ENCODE results near the gene TMEM178A. TPM values are rescaled to one million over a fixed set of nuclear protein-coding genes. Genes with fewer than 3 reads are reported as not detected.

TMEM178A gene
- total RNA-seq, 1 donor: 0.72 TPM

GRCh38 chr2:39621596-39621995 lies 44.1 kb upstream of the TMEM178A start:
- Histone ChIP-seq H3K9me3 (ENCODE audit: low read depth, low read length) (no peaks in the 10 kb centered on the region), H3K27me3 (ENCODE audit: insufficient read depth, low read length) (peaks cover 3% of the 10 kb centered on the region), H3K36me3 (ENCODE audit: insufficient read depth, low read length) (no peaks in the 10 kb centered on the region), H2AFZ (ENCODE audit: low read length) (no peak overlapping the region), H3K27ac (ENCODE audit: low read depth, low read length) (no peak overlapping the region), H3K79me2 (ENCODE audit: insufficient read depth, low read length) (no peaks in the 10 kb centered on the region), H3K4me2 (ENCODE audit: insufficient read depth, low read length) (no peak overlapping the region), H3K4me3 (ENCODE audit: insufficient read depth, low read length) (no peak overlapping the region), H4K20me1 (ENCODE audit: insufficient read depth, low read length) (no peaks in the 10 kb centered on the region), H3K4me1 (ENCODE audit: insufficient read depth, low read length) (peaks cover 7% of the 10 kb centered on the region)
- TF ChIP-seq, protein P1, sequence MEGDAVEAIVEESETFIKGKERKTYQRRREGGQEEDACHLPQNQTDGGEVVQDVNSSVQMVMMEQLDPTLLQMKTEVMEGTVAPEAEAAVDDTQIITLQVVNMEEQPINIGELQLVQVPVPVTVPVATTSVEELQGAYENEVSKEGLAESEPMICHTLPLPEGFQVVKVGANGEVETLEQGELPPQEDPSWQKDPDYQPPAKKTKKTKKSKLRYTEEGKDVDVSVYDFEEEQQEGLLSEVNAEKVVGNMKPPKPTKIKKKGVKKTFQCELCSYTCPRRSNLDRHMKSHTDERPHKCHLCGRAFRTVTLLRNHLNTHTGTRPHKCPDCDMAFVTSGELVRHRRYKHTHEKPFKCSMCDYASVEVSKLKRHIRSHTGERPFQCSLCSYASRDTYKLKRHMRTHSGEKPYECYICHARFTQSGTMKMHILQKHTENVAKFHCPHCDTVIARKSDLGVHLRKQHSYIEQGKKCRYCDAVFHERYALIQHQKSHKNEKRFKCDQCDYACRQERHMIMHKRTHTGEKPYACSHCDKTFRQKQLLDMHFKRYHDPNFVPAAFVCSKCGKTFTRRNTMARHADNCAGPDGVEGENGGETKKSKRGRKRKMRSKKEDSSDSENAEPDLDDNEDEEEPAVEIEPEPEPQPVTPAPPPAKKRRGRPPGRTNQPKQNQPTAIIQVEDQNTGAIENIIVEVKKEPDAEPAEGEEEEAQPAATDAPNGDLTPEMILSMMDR (IDR thresholded peaks at IDR 0.05; ENCODE audit: extremely low read depth, low read depth, low read length): no peak
- DNase-seq (ENCODE audit: insufficient read length, low spot score, missing footprints): no peak

DNA sequence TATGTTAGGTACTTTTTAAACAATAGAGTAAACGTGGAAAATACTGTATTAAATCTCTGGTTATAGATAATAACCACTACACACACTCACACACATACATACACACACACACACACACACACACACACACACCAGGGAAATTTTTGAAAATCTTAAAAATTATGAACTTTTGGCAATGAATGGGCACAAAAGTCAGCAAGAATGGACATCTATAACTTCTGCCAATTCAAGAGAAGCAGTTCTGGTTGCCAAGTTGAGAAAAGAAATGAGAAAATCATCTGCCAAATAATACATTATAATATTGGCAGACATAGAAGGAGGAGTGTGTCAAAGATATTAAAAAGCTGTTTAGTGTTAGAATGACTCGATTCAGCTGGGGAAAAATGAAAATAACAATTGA lies 42.9 kb upstream of the TMEM178A start:
- Histone ChIP-seq H3K27ac (ENCODE audit: low read depth, low read length) (no peak overlapping the region), H3K4me1 (ENCODE audit: insufficient read depth, low read length) (peaks cover 7% of the 10 kb centered on the region), H3K4me3 (ENCODE audit: insufficient read depth, low read length) (no peak overlapping the region), H3K4me2 (ENCODE audit: insufficient read depth, low read length) (no peak overlapping the region), H3K79me2 (ENCODE audit: insufficient read depth, low read length) (no peaks in the 10 kb centered on the region), H3K36me3 (ENCODE audit: insufficient read depth, low read length) (no peaks in the 10 kb centered on the region), H3K27me3 (ENCODE audit: insufficient read depth, low read length) (no peaks in the 10 kb centered on the region), H3K9me3 (ENCODE audit: low read depth, low read length) (no peaks in the 10 kb centered on the region), H2AFZ (ENCODE audit: low read length) (no peak overlapping the region), H4K20me1 (ENCODE audit: insufficient read depth, low read length) (no peaks in the 10 kb centered on the region)
- TF ChIP-seq, protein P1 (IDR thresholded peaks at IDR 0.05; ENCODE audit: extremely low read depth, low read depth, low read length): no peak
- no peak for DNase-seq (ENCODE audit: insufficient read length, low spot score, missing footprints)

GRCh38 chr2:39623917-39624316 lies 41.8 kb upstream of the TMEM178A start:
- Histone ChIP-seq H3K4me3 (ENCODE audit: insufficient read depth, low read length) (no peak overlapping the region), H4K20me1 (ENCODE audit: insufficient read depth, low read length) (no peaks in the 10 kb centered on the region), H3K27ac (ENCODE audit: low read depth, low read length) (no peak overlapping the region), H3K27me3 (ENCODE audit: insufficient read depth, low read length) (no peaks in the 10 kb centered on the region), H3K36me3 (ENCODE audit: insufficient read depth, low read length) (no peaks in the 10 kb centered on the region), H3K9me3 (ENCODE audit: low read depth, low read length) (no peaks in the 10 kb centered on the region), H3K79me2 (ENCODE audit: insufficient read depth, low read length) (no peaks in the 10 kb centered on the region), H2AFZ (ENCODE audit: low read length) (no peak overlapping the region), H3K4me1 (ENCODE audit: insufficient read depth, low read length) (peaks cover 7% of the 10 kb centered on the region), H3K4me2 (ENCODE audit: insufficient read depth, low read length) (no peak overlapping the region)
- peak; percentile 44 for DNase-seq (ENCODE audit: insufficient read length, low spot score, missing footprints)
- TF ChIP-seq, protein P1 (IDR thresholded peaks at IDR 0.05; ENCODE audit: extremely low read depth, low read depth, low read length): no peak

GRCh38 chr2:39625193-39625926 lies 40.4 kb upstream of the TMEM178A start:
- Histone ChIP-seq H2AFZ (ENCODE audit: low read length) (peak overlapping the region; percentile 2), H4K20me1 (ENCODE audit: insufficient read depth, low read length) (no peaks in the 10 kb centered on the region)

More at GRCh38 chr2:39625193-39625926, 40.4 kb upstream of the TMEM178A start:
- no peaks in the 10 kb centered on the region for H3K9me3 ChIP-seq (ENCODE audit: low read depth, low read length)
- no peak overlapping the region for H3K27ac ChIP-seq (ENCODE audit: low read depth, low read length)
- H3K27me3 ChIP-seq (ENCODE audit: insufficient read depth, low read length): no peaks in the 10 kb centered on the region
- H3K4me3 ChIP-seq (ENCODE audit: insufficient read depth, low read length): no peak overlapping the region
- TF ChIP-seq, protein P1 (IDR thresholded peaks at IDR 0.05; ENCODE audit: extremely low read depth, low read depth, low read length): no peak
- H3K4me2 ChIP-seq (ENCODE audit: insufficient read depth, low read length): no peak overlapping the region
- H3K36me3 ChIP-seq (ENCODE audit: insufficient read depth, low read length): no peaks in the 10 kb centered on the region
- peak; percentile 49 for DNase-seq (ENCODE audit: insufficient read length, low spot score, missing footprints)
- no peaks in the 10 kb centered on the region for H3K79me2 ChIP-seq (ENCODE audit: insufficient read depth, low read length)
- H3K4me1 ChIP-seq (ENCODE audit: insufficient read depth, low read length): peaks cover 5% of the 10 kb centered on the region

All from osteoblast (primary cell).